Measurements from ENCODE around the gene LCN12.

- TF ChIP-seq CTCF (IDR thresholded peaks at IDR 0.05; ENCODE audit: insufficient read depth, low read depth, low read length) = no peak
- no peak for TF ChIP-seq EZH2 (IDR thresholded peaks at IDR 0.05; ENCODE audit: insufficient read depth, low read length)
Measured at GRCh38 chr9:136995772-136996311, 43.8 kb downstream of the LCN12 start.

All from astrocyte (in vitro differentiated cells and primary cell).